GM18511 (cell line): ENCODE results near the gene WDR27.

Experiments used
- ATAC-seq: cut with Tn5 transposase; IDR thresholded peaks from one replicate; pipeline ENCODE4 v1.9.1; 2021; ENCODE audit warnings: mild to moderate bottlenecking, moderate library complexity; ENCODE audit not compliant: unreplicated experiment

The WDR27 gene

GRCh38 chr6:169701954-169702839 is at the start of gene WDR27, which contains the start of gene C6orf120:
Gene WDR27, minus strand, starts transcription at chr6:169702029. Its CDS starts 13,024 bp downstream, at chr6:169689005.
Gene C6orf120, plus strand, starts transcription at chr6:169702126. Its CDS starts 334 bp downstream, at chr6:169702460.
- ATAC-seq: peak; percentile 94

GRCh38 chr6:169746556-169746955 is 44.7 kb upstream of the WDR27 start:
- ATAC-seq: no peak

GRCh38 chr6:169745405-169745804 is 43.6 kb upstream of the WDR27 start:
- no peak for ATAC-seq

GRCh38 chr6:169741344-169741743 is 39.5 kb upstream of the WDR27 start:
- ATAC-seq: no peak

GRCh38 chr6:169738976-169739529 is 37.2 kb upstream of the WDR27 start:
- ATAC-seq: no peak

- no peak for ATAC-seq
Measured at GRCh38 chr6:169738204-169738975, 36.6 kb upstream of the WDR27 start.

- ATAC-seq: no peak
Measured at GRCh38 chr6:169729961-169730360, 28.1 kb upstream of the WDR27 start.

- no peak for ATAC-seq
Measured at GRCh38 chr6:169726963-169727362, 25.1 kb upstream of the WDR27 start.

GRCh38 chr6:169726049-169726400 is 24.2 kb upstream of the WDR27 start:
- no peak for ATAC-seq

GRCh38 chr6:169725125-169726048 is 23.6 kb upstream of the WDR27 start:
- peak; percentile 17 for ATAC-seq

GRCh38 chr6:169724494-169725124 is 22.8 kb upstream of the WDR27 start, which contains the start of gene PHF10:
Gene PHF10, minus strand, starts transcription at chr6:169724500. Its CDS starts 569 bp downstream, at chr6:169723931.
- ATAC-seq: peak; percentile 54

- ATAC-seq: peak; percentile 42
Measured at GRCh38 chr6:169723991-169724493, 22.2 kb upstream of the WDR27 start.

- ATAC-seq: peak; percentile 39
Measured at GRCh38 chr6:169723200-169723909, 21.5 kb upstream of the WDR27 start.

- peak; percentile 35 for ATAC-seq
Measured at GRCh38 chr6:169722362-169723199, 20.8 kb upstream of the WDR27 start.

GRCh38 chr6:169720207-169720855 is 18.5 kb upstream of the WDR27 start:
- ATAC-seq: no peak

- no peak for ATAC-seq
Measured at GRCh38 chr6:169719117-169719516, 17.3 kb upstream of the WDR27 start.

GRCh38 chr6:169714595-169714994 is 12.8 kb upstream of the WDR27 start:
- ATAC-seq: no peak

- ATAC-seq: no peak
Measured at GRCh38 chr6:169714178-169714577, 12.3 kb upstream of the WDR27 start.
